ENCODE data around the gene MYO9B.
"Not testable (repeated sequence)": the region's sequence is repeated elsewhere in the genome, so short reads cannot be mapped to it uniquely, and the experiment has no call there.

Gene MYO9B

DNA sequence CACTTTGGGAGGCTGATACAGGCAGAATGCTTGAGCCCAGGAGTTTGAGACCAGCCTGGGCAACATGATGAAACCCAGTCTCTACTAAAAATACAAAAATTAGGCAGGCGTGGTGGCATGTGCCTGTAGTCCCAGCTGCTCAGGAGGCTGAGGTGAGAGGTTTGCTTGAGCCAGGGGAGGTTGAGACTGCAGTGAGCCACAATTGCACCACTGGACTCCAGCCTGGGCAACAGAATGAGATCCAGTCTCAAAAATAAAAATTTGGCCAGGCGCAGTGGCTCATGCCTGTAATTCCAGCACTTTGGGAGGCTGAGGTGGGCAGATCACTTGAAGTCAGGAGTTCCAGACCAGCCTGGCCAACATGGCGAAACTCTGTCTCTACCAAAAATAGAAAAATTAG lies 19.1 kb downstream of the MYO9B start:
- not testable (repeated sequence) for DNase-seq (ENCODE audit: low read depth)

GRCh38 chr19:17095141-17095919 lies 19.8 kb downstream of the MYO9B start:
- DNase-seq (ENCODE audit: low read depth), result no peak

DNA sequence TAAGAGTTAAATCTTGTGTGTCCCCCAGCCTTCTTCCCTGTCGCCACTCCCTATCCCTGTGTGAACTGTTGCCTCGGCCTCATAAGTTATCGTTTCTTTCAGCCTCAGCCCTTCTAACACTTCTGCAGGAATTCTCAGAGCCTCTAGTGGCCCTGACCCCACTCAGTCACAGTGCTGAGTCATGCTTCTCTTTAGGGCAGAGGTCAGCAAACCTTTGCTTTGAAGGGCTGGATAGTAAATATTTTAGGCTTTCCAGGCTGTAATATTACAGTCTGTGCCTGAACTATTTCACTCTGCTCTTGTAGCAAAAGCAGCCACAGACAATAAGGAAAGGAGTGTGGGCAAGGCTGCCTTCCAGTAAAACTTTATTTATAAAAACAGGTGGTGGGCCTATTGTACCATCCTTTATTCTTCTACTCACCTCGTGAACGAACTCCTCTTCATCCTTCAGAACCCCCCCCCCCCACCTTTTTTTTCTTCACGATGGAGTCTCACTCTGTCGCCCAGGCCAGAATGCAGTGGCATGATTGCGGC lies 22.1 kb downstream of the MYO9B start:
- no peak for DNase-seq (ENCODE audit: low read depth)

GRCh38 chr19:17098326-17098725 lies 22.7 kb downstream of the MYO9B start:
- no peak for DNase-seq (ENCODE audit: low read depth)

DNA sequence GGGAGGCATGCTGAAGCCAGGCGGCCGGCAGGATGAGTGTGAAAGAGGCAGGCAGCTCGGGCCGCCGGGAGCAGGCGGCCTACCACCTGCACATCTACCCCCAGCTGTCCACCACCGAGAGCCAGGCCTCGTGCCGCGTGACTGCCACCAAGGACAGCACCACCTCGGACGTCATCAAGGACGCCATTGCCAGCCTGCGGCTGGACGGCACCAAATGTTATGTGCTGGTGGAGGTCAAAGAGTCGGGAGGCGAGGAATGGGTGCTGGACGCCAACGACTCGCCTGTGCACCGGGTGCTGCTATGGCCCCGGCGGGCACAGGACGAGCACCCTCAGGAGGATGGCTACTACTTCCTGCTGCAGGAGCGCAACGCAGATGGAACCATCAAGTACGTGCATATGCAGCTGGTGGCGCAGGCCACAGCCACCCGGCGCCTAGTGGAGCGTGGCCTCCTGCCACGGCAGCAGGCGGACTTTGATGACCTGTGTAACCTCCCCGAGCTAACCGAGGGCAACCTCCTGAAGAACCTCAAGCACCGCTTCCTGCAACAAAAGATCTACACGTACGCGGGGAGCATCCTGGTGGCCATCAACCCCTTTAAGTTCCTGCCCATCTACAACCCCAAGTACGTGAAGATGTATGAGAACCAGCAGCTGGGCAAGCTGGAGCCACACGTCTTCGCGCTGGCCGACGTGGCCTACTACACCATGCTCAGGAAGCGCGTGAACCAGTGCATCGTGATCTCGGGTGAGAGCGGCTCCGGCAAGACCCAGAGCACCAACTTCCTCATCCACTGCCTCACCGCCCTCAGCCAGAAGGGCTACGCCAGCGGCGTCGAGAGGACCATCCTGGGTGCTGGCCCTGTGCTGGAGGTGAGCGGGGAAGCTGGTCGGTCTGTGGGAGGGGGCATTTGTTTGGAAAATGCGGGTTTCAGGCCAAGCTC lies 26.4 kb downstream of the MYO9B start:
- no peak for DNase-seq (ENCODE audit: low read depth)

GRCh38 chr19:17103177-17103576 lies 27.6 kb downstream of the MYO9B start:
- no peak for DNase-seq (ENCODE audit: low read depth)

DNA sequence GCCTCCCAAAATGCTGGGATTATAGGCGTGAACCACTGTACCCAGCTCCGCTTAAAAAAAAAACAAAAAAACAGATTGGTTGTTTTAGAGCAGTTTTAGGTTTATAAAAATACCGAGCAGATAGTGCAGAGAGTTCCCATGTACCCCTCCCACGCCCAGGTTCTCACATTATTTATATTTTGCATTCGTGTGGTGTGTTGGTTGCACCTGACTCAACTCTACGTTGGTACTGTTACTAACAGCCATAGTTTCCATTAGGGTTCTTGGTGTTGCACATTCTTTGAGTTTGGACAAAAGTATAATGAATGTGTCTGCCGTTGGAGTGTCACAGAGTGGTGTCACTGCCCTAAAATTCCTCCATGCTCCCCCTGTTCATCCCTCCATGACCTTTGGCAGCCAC lies 29.1 kb downstream of the MYO9B start:
- DNase-seq (ENCODE audit: low read depth), result no peak

- no peak for DNase-seq (ENCODE audit: low read depth)
Measured at GRCh38 chr19:17105556-17105955, 30.0 kb downstream of the MYO9B start.

- DNase-seq (ENCODE audit: low read depth), result not testable (repeated sequence)
Measured at GRCh38 chr19:17106964-17107363, 31.4 kb downstream of the MYO9B start.

DNA sequence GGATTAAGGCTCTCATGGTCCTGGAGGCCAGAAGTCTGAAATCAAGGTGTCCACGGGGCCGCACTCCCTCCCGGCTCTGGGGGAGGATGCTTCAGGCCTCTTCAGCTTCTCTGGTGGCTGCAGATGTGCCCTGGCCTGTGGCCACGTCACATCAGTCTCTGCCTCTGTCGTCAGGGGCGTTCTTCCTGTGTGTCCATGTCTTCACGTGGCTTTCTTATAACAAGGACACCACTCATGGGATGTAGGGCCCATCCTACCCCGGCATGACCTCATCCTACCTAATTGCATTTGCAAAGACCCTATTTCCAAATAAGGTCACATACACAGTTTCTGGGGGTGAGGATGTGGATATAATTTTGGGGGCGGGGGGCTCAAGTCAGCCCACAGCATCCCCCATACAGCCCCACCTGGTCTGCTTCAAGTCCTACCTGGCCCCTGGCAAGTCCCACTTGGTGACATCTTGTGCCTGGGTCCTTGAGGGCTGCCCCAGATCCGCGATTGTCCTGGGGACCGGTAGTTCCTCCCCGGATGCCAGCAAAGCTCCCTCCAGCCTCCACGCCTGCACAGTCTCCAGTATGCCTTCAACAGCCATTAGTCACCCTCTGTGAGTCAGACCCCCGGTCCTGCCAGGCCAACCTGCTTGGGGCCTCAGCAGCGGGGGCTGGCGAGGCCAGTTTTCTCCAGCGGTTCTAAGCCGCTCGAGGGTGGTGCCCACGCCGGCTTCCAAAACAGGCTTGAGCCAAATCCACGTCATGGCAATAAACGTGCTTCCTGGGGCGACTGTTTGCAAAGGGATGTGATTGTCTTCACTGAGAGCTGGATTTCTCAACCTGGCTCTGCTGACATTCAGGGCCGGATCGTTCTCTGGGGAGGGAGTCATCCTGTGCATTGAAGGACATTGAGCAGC lies 32.2 kb downstream of the MYO9B start:
- no peak for DNase-seq (ENCODE audit: low read depth)

GRCh38 chr19:17108453-17108784 lies 32.8 kb downstream of the MYO9B start:
- no peak for DNase-seq (ENCODE audit: low read depth)

DNA sequence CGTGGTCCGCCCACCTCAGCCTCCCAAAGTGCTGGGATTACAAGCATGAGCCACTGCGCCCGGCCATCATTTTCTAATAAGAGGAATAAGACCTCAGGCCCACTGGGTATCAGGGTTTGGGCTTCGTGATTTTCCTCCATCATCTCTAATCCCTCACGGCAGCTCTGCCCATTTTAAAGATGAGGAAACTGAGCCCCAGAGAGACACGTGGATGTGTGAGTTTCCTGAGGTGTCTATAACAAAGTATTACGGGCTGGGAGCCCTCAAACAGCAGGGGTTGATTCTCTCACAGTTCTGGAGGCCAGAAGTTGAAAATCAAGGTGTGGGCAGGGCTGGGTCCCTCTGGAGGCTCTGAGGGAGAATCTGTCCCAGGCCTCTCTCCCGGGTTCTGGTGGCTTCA lies 33.7 kb downstream of the MYO9B start:
- DNase-seq (ENCODE audit: low read depth), result no peak

GRCh38 chr19:17109962-17110598 lies 34.5 kb downstream of the MYO9B start:
- no peak for DNase-seq (ENCODE audit: low read depth)

DNA sequence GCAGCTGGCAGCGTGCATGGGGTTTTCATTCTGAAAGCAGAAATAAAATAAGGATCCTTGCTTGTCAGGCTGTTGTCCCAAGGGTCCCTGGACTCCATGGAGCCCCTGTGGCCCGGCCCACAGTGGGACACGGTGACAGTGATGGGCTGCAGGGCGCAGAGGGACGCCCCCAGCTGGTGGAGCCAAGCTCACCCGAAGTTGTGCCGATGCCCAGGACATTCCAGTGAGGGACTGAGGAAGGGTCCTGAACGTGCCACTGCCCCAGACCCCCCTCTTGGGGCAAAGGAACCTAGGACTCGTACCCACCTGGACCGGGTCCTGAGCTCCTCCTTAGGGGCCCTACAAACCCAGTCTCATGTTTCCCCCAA lies 35.0 kb downstream of the MYO9B start:
- DNase-seq (ENCODE audit: low read depth), result no peak

DNA sequence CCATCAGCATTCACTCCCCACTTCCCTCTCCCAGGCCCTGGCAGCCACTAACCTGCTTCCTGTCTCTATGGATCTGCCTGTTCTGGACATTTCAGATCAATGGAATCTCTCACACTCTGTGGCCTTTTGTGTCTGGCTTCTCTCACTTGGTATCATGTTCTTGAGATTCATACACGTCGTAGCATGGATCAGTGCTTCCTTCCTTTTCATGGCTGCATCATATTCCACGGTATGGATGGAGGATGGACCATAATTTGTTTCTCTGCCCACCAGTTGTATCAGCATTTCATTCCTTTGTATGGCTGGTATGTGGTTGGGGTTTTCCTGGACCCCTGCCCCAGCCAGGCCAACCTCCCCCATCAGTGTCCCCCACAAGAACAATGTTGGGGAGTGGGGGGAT lies 36.2 kb downstream of the MYO9B start:
- no peak for DNase-seq (ENCODE audit: low read depth)

DNA sequence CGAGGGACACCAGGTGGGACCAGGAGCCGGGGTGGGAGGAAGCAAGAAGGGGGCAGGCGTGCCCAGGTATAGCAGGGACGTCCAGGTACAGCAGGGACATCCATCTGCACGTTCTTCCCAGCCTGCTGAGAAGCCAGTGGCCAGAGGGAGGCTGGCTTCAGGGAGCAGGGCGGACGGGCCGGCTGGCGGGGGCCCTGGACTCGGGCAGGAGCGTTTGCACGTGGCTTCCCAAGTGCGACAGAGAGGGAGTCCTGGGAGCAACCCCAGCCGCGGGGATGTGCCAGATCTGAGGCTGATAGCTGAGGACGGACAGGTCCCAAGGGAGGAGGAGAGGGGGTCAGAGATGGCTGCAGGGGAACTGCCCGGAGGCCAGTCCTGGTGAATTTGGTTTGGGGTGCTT lies 36.7 kb downstream of the MYO9B start:
- DNase-seq (ENCODE audit: low read depth), result no peak

GRCh38 chr19:17112700-17113099 lies 37.1 kb downstream of the MYO9B start:
- no peak for DNase-seq (ENCODE audit: low read depth)

DNA sequence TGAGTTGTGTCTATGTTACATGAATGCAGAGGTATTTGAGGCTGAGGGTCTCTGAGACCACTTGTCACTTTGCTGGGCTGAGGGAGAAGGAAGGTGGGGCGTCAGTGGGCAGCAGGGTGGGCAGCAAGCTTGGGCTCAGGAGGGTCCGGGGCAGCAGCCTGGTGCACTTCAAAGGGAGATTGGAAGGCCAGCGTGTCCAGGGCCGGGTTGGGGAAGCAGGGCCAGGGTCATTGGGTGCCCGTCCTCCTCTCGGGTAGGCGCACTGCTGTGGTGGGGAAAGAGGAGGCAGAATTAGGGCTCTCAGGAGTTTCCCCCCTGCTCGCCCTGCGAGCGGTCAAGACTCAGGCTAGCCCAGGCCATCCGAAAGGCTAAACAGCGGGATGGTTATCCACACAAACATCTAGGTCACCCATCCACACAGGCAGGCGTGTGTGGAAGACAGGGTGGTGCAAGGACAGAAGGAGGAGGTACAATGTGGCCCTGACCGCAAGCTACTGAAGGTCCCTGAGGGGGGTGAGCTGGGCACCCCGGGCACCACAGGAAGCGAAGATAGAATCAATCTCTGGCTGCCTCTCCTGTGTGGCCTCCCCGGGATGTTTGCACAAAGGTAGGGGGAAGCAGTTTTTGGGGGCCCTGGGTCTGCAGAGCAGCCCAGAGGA lies 37.7 kb downstream of the MYO9B start:
- DNase-seq (ENCODE audit: low read depth), result no peak

- no peak for DNase-seq (ENCODE audit: low read depth)
Measured at GRCh38 chr19:17114414-17114831, 38.8 kb downstream of the MYO9B start.

DNA sequence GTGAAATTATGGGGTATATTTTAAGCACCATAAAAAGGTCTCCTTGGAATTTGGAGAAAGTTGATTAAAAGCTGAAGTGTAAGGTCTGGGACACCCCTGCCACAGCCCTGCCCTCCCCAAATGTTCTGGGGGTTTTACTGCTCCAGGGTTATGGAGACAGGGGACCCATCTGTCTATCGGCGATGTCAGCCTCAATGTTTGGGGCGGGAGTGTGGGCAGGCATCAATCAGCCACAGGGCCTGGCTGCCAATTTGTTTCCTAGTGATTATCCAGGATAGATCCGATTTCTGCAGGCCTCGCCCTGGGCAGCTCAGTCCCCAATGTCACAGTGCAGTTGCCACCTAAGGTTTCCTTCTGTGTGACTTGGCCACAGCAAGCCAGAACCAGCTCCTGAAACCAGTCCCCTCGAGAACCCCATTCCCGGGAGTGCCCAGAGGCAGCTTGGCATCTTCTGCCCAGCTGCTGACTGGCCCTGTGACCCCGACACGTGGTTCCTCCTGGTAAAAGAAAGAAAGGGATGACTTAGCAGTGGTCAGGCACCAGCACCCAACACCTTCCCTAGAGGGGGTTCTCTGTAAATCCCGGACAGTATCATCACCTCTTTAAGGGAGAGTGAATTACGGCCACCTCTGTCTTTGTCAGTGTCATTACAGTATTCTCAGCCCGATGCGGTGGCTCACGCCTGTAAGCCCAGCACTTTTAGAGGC lies 41.6 kb downstream of the MYO9B start:
- DNase-seq (ENCODE audit: low read depth), result no peak

Measured in stimulated activated CD8-positive, alpha-beta memory T cell treated with anti-CD3 and anti-CD28 coated beads, Interleukin-7, amount 100 ng/mL, for 24 hours (primary cell).